Activated CD8-positive, alpha-beta memory T cell treated with anti-CD3 and anti-CD28 coated beads for 4 hours (primary cell): Measurements from ENCODE around the gene MPDZ.
"Not testable (repeated sequence)": the region's sequence is repeated elsewhere in the genome, so short reads cannot be mapped to it uniquely, and the experiment has no call there.

ENCODE experiments used
- DNase-seq, 2 donors: peaks; one replicate each; pipeline ENCODE4 v3.0.0-alpha.2; 2020; ENCODE audit warnings: low read depth in 2 of 2

MPDZ gene

DNA sequence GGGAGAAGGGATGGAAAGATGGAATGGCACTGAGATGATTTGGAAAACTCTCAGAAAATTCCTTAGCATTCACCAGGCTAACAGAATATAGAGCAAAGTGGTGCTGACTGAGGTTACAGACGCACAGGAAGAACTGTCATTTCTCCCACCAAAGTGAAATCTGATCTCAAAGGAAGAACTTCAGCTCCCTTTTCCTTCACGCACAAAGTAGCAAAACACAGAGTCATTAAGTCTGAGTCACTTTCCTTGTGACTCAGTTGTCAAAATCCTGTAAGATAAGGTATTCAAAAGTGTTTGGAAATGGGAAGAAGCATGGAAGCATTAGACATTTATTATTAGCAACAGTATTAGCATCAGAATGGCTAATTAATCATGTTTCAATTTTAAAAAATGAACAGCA lies 11.7 kb downstream of the MPDZ start:
- DNase-seq, result no peak

DNA sequence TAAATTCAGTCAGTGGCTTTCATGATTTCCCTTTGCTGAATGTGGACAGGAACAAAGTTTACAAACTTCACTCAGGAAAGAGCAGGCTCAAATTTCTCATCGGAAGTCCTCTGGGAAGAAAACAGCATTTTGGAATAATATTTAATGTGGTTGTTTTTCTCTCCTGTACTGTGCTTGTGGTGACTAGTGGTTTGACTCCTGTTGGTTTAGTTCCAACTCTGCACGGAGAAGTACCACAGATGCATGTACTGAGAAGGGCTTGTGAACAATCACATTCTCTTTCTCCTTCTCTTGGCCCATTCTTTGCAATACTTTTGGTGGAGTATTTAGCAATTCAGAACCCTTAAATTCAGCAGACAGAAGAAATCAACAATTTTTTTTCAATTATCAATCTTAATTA lies 13.3 kb downstream of the MPDZ start:
- DNase-seq, result no peak

DNA sequence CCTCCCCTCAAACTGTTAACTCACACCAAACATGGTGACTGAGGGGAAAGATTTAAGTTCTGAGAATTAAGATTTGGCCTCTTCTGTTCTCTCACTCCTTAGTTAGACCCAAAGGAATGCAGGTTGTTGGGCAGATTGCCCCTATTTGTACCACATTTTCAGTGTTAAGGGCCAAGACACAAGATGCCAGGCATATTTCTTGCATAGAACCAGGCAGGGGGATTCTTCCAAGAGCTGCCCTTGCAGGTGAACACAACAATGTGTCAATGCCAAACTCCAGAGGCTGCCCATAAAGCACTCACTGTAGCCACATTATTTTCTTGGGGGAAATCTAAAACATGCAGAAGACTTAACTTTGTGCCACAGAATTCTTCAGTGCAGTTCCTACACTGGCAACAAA lies 14.7 kb downstream of the MPDZ start:
- DNase-seq, result no peak

DNA sequence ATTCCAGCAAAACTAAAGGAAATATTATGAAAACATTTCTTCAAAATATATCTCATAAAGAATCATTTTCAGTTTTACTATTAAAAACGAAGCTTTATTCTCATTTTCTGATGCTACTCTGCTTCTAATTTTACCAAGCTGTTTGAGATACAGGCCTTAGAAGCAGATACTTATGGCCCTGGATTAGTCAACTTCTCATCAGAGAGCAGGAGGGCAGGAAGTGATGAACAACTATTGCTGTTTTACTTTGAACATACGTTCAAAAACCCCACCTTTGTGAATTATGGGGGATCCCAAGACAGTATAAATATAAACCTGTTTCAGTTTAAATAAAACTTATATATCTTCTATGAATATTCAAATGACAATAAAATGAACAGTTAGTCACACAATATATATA lies 16.0 kb downstream of the MPDZ start:
- DNase-seq, result no peak

DNA sequence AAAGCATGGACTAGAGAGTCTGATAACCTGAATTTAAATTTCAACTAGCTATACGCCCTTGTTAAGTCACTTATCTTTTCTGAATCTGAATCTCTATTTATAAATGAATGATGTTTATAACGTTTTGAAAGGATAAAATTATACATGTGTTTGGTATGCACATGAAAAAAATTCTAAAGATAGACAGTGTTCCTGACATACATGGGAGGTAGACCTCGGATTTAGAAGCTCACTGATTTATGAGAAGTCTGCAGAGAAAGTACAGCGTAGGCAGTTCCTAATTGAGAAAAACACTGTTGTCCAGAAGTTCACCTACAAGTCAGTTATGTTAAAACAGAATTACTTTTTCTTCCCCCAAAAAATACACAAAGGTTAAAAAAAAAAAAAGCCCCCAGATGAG lies 26.6 kb downstream of the MPDZ start:
- DNase-seq, result no peak

DNA sequence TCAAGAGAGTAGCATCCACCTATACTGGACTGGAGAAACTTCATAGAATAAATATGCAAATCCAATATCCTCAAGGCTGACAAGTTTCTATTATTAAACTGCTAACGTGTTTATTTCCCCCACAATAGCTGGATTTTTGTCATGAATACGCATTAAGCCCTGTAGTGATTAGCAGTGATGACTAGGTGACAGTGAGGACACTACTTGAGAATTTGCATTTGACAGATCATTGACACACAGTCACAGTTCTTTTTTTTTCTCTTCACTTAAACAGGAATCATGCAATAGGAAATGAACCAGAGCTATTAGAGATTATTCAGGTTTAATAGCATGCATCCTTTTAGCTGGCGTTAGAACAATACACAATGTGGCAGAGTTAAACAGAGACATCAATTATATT lies 35.3 kb downstream of the MPDZ start:
- DNase-seq, result no peak

DNA sequence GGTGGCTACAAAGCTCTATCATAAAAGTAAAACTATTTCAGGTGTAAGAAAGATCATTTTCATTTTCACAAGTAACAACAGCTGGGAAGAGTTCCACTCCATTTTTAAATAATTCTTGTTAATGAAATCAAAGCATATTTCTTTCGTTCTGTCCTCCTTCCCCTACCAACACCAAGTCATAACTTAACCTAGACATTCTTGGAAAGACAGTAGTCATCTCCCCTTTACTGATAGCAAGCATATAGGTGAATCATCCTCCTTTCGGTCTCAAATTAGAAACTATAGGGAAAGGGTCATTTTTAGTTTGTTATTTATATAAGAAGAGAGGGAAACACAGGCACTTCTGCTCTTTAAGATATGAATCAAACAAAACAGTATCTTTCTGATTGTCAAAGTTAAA lies 38.2 kb downstream of the MPDZ start:
- DNase-seq, result no peak

DNA sequence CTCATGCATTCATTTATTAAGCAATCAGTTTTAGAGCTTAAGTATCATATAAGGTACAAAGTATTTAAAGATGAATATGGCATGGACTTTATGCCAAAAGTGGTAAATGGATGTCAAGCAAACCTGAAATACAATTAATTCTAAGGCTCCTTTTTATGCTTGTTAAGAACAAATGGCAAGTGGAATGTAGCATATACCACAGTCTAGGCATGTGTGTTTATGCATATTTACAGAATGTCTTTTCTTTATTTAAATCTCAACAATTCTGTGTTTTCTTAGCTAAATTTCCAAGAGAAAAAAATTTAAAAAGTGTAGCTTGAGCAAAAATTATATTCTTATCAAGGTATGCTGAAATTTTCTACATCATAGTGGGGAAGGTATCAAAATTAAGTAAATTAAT lies 39.8 kb downstream of the MPDZ start:
- no peak for DNase-seq

DNA sequence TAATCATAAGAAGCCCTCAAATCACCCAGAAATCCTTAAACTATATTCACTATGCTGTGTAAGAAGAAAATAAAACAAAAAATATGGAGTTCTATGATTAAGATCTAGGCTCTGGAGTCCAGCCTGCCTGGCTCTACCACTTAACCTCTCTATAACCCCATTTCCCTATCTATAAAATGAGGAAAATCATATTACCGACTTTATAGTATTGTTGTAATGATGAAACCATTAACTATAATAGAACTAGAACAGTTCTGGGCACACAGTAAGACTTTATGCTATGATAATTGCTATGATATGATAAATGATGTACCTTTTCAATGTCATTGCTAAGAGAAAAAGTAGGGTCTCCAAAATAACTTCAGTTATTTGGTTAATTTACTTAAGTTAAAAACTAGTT lies 40.3 kb downstream of the MPDZ start:
- DNase-seq, result no peak

DNA sequence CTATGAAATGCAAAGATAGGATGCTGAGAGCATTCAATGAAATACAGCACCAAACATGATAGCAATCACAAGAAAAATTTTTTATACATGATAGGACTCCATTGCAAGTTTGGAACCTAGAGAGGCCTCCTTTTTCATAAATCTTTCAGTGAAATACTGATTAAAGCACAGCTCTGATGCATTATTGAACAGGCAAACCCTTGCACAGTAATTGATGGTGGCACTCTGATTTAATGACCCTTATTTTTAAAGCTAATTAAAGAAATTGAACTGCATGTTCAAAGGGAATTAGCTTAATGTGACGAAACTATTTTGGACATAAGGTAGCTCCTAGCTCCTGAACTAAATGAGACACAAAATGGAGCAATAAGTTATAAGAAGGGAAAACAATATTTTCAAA lies 44.6 kb downstream of the MPDZ start:
- no peak for DNase-seq

DNA sequence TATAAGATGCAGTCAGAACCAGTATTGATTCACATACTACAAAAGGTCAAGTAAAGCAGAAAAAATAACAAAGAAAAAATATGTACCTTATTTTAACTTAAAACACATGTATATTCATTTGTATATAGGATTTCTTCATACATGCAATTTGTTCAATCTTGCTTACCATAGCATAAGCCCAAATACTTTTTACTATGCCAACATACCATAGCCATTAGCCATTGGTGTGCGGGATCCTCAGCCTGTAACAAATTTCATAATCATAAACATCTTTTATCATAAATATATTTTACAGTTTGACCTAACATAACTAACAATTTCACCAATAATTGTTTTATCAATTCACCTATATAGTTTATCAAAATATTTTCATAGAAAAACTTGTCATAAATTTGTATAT lies 51.1 kb downstream of the MPDZ start:
- no peak for DNase-seq

DNA sequence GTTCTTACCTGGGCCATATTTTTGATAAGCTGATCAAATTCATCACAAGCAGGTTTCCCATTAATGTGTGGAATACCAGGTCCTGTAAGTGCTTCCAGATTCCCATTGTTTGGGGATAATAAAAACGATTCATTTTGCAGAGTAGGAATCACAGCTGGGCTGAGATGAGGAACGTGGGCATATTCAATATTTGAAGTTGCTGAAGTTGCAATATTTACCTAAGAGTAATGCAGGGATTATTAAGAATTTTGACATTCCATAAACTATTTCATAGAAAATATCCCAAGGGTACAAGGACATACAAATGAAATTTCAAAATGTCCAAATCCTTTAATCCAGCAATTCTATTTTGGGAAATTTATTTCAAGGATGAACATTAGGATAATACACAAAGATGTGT lies 55.1 kb downstream of the MPDZ start:
- DNase-seq, result no peak

DNA sequence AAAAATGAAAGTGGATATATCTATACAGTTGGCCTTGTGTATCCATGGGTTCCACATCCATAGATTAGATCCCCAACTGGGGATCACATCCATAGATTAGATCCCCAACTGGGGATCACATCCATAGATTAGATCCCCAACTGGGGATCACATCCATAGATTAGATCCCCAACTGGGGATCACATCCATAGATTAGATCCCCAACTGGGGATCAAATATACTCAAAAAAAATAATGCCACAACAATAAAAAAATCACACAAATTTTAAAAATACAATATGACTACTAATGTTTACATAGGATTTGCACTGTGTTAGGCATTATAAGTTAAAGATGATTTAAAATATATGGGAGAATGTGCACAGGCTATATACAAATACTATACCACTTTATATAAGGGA lies 56.8 kb downstream of the MPDZ start:
- DNase-seq, result not testable (repeated sequence)

DNA sequence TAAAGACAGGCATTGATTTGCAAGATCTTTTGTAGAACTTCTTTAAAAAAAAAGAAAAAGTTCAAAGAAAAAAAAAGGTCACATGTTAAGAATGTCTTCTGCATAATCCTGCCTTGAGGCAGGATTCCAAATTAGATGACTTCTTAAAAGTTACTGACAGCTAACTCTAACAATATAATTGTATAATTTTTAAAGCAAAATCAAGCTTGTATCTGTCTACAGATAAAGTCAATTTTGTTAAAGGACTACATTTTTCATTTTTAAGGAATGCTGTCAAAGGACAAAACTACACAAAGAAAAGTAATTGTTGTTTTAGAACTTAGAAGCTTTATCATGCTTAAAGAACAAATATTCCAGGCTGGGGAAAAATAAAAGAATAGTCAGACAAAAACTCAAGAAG lies 57.8 kb downstream of the MPDZ start:
- DNase-seq, result no peak

DNA sequence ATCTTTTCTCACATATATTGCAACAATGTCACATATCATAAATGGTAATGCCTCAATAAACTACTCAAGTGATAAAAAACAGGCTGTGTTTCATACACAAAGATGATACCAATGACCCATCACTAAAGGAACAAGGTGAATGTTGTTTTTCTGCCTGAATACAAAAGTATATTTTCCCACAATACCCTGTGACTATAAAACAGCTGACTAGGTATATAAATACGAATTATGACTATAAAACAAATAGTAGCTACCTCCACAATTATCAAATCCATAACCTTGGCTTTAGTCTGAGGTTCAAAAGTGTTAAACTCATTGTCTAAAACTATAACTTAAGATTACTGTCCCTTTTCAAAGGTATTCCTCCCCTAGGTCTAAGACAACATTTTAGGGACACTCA lies 58.7 kb downstream of the MPDZ start:
- DNase-seq, result no peak

DNA sequence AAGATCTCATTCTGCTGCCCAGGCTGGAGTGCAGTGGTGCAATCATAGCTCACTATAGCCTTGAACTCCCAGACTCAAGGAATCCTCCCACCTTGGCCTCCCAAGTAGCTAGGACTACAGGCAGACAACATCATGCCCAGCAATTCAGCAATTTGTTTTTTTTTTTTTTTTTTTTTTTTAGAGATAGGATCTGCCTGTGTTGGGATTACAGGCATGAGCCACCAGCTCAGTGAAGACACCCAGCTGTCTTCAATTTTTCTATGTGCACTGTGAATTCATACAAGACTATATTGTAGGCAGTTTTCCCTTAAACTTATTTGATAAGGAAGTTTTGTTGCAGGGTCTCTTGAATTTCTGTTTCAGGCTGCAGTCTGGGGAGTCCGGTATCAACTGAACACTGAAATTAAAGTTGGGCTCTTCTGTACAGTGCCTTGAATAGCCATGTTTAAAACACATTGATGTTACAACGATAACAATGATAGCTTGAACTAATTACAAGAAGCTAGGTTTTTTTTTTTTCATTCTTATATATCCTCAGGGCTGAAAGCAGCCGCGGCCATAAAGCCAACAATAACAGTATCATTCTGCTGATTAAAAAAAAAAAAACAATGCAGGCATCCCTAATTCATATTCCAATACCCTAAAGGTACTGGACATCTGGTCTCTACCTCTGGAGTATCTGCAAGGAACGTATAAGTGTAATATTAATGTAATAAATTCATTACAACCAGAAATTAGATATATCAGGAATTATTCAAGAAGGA lies 63.5 kb downstream of the MPDZ start:
- DNase-seq, result no peak

DNA sequence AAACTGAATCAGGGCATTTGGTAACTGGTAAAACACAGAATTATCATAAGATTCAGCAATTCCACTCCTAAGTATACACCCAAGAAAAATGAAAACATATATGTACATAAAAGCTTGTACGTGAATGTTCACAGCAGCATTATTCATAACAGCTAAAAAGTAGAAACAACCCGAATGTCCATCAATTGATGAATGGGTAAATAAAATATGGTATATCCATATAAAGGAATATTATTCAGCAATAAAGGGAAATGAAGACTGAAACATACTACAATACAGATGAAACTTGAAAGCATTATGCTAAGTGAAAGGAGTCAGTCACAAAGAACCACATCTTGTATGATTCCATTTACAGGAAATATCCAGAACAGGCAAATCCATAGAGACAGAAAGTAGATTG lies 65.5 kb downstream of the MPDZ start:
- DNase-seq, result no peak

DNA sequence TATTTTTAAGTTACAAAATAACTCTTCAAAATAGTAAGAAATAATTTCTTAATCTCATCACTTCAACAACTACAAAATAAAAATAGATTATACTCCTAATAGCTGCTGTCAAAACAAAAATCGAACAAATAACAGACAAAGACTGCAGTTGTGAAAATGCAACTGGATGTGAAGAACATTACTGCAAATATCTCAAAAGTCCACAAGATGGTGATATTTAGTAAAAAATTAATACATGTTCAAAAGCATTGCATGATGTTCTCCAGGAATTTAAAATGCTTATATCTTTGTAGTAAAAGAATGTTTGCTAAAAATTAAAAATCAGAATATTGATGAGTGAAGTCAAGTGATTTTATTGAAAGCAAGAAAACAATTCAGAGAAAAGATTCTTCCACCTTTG lies 66.2 kb downstream of the MPDZ start:
- no peak for DNase-seq

DNA sequence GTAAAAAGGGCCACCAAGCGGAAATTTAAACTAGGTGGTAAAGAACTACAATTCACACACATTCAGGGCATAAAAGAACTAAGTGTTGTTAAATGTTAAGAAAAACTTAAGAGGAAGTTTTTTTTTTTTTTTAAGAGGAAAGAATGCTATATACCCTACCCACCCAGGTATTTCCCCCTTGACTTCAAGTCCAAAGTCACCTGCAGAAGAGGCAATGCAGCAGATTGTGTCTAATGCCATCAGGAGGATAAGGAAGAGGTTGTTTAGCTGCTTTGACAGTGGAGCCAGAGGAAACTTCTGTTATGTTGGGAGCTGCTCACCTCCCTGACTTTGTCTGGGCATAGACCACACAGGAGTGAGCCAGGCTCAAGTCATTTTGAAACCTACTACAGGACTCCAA lies 69.2 kb downstream of the MPDZ start:
- no peak for DNase-seq

DNA sequence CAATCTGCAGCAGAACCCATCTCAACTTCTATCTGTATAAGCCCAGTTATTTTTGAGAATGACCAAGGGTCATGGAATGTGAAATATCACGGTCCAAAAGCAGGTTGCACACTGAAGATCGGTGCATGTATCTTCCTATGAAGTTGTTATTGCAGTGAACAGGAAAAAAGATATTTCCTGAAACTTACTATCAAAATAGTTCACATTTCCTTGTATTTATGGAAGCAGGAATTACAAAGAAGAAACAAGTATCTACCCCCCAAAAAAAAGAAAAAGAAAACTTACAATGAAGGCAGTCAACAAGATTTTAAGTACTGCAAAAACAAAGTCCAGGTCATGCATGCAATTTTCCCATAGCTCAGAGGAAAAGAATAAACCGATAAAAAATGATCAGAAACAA lies 70.0 kb downstream of the MPDZ start:
- no peak for DNase-seq

DNA sequence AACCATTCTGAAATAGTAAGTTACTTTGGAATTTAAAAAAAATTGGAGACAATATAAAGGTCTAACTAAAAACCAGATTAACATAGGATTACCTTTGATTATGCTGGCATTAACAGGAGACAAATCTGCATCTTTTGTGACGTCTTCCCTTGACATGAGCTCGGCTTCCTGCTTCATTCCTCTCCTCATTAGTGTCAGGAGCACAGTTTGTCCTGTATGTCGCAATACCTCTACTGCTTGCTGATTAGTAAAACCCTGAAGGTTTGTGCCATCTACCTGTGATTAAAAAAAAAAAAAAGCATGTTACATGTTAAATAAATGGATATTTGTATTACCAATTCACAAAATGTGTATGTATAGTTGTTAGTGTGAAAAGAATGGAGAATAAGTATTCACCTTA lies 73.7 kb downstream of the MPDZ start:
- DNase-seq, result no peak

DNA sequence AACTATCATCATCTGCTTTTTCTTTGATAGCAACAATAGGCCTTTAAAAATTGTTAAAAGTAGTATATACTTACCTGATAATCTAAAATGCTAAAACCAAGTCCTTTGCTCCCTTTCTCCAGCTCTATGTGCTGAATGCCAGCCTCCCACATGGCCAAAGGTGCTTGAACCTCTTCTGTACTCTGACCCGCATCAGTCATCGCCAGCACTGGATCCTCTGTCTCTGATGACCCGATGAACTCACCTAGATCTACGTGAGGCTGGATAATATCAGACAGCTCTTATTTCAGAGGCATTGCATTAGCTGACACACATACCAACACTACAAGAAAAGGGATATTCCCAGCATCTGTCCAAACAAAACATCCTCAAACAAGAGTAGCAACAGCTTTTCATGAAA lies 89.5 kb downstream of the MPDZ start:
- no peak for DNase-seq

DNA sequence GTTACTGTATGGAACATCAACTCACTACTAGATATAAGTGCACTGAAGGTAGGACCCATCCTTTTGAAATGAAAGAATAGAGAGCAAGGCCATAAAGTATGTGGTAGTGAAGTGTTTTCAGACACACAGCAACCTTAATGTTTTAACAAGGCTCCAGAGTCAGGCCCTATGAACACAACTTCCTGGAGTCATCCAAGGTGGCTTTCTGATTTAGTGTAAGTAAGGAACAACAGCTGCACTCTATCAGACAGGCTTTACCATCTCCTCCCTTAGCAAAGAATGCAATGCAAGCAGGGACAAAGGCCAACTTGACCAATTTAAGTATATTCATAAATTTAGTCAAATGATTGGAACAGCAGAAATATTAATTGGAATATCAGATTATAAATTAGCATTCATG lies 90.1 kb downstream of the MPDZ start:
- DNase-seq, result no peak

DNA sequence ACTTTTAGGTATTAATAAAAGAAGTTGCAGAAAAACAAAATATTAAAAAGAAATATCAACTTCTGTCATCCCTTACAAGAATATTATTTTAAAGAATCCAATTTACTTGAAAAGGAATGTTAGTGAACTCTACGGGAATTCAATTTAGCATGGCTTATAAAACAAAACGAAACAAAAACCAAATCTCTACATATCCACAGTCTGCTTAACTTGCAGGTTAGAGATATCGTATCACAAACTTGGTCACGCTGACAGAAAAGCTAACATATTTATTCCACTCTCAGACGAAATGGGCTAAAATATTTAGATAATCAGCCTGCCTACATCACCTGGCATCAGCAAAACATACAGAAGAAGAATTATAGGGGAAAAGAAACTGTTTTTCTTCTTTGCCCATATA lies 92.7 kb downstream of the MPDZ start:
- no peak for DNase-seq
